ENCODE results near the gene KRT3.

DNA sequence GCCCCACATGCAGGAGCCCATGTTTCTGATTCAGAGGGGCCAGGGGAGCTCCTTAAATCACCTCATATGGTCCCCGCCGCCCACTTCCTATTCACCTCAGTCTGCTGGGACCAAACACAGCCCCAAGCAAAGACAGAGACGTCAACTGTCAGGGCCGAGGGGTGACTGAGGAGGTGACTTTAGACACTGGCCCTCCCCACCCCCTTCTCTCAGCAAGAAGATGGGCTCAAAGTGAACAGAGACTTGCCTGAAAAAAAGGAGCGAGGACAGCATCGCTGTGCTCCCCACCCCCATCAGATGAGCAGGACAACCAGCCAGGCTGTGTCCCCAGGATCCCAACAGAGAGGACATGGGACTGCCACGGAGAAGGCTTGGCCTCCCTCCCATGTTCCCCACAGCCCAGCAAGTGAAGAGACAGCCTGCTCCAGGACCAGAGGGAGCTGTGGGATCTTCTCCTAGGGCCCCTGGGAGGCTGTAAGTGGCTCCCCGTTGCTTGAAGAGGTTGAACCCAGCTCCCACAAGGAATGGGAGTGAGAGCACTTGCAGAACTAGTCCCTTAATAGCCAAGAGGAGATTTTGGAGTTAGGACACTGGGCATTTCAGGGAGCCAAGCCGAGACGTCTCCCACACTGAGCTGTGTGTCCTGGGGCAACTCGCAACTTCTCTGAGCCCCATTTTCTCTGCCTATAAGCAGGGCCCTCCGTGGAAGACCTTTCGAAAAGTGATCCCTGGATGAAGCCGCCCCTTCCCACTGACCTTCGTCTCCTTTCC lies 39.5 kb upstream of the KRT3 start:
- TF ChIP-seq, protein P1, sequence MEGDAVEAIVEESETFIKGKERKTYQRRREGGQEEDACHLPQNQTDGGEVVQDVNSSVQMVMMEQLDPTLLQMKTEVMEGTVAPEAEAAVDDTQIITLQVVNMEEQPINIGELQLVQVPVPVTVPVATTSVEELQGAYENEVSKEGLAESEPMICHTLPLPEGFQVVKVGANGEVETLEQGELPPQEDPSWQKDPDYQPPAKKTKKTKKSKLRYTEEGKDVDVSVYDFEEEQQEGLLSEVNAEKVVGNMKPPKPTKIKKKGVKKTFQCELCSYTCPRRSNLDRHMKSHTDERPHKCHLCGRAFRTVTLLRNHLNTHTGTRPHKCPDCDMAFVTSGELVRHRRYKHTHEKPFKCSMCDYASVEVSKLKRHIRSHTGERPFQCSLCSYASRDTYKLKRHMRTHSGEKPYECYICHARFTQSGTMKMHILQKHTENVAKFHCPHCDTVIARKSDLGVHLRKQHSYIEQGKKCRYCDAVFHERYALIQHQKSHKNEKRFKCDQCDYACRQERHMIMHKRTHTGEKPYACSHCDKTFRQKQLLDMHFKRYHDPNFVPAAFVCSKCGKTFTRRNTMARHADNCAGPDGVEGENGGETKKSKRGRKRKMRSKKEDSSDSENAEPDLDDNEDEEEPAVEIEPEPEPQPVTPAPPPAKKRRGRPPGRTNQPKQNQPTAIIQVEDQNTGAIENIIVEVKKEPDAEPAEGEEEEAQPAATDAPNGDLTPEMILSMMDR (IDR thresholded peaks at IDR 0.05 in 8 of 11, conservative IDR thresholded peaks at IDR 0.05 in 3 of 11), result no peak
- no peak for TF ChIP-seq POLR2A (IDR thresholded peaks at IDR 0.05)
- TF ChIP-seq POLR2AphosphoS5 (IDR thresholded peaks at IDR 0.05), result no peak

Measured in spleen (tissue), 7 donors.